Suprapubic skin (tissue), 4 donors: ENCODE data around the gene BGLAP. TPM values are rescaled to one million over a fixed set of nuclear protein-coding genes. Genes with fewer than 3 reads are reported as not detected.

Experiments used
- DNase-seq, 2 donors: peaks; one replicate each; pipeline ENCODE4 v3.0.0-alpha.2; 2019; ENCODE audit warnings: low spot score in 2 of 2
- H3K27ac ChIP-seq: fragments of 200-600 bp; sonication (generic); one replicate; pipeline ENCODE4 v1.5.1; 2019
- H3K27me3 ChIP-seq: fragments of 200-600 bp; sonication (generic); one replicate; pipeline ENCODE4 v1.5.1; 2019
- H3K36me3 ChIP-seq: fragments of 200-600 bp; sonication (generic); one replicate; pipeline ENCODE4 v1.5.1; 2019
- H3K4me1 ChIP-seq: fragments of 200-600 bp; sonication (generic); one replicate; pipeline ENCODE4 v1.5.1; 2019
- H3K4me3 ChIP-seq: fragments of 200-600 bp; sonication (generic); one replicate; pipeline ENCODE4 v1.5.1; 2019; ENCODE audit warnings: mild to moderate bottlenecking
- H3K9me3 ChIP-seq: fragments of 200-600 bp; sonication (generic); one replicate; pipeline ENCODE4 v1.5.1; 2019
- CTCF ChIP-seq, 2 donors: fragments of 200-600 bp in 1 of 2; fragments of 450-650 bp in 1 of 2; sonication (generic) in 1 of 2; IDR thresholded peaks; one replicate each; pipeline ENCODE4 v1.5.1; 2016 to 2019; ENCODE audit warnings: antibody characterized with exemption in 2 of 2, mild to moderate bottlenecking in 1 of 2, moderate library complexity in 1 of 2
- EP300 ChIP-seq: sonication (generic); formaldehyde crosslinking; IDR thresholded peaks from one replicate; pipeline ENCODE4 v1.6.1; 2017; ENCODE audit warnings: antibody characterized with exemption
- POLR2A ChIP-seq, 2 donors: fragments of 450-650 bp; IDR thresholded peaks; one replicate each; pipeline ENCODE4 v1.6.1; 2017; ENCODE audit warnings: antibody characterized with exemption in 2 of 2, mild to moderate bottlenecking in 2 of 2, moderate library complexity in 2 of 2
- POLR2AphosphoS5 ChIP-seq, 3 donors: sonication (generic); formaldehyde crosslinking; IDR thresholded peaks; one replicate each; pipeline ENCODE4 v1.6.1; 2017; ENCODE audit warnings: antibody characterized with exemption in 3 of 3
- WGBS: methylation state at CpG from one replicate; pipeline ENCODE4 v1.1.5; 2018; 5-methylcytosine and 5-hydroxymethylcytosine counted together
- total RNA-seq, 4 donors: library from RNA; depleted of rRNA; stranded (reverse); fragments of >200 nt; gene quantifications; one replicate each; pipeline ENCODE4 v1.1.0, GENCODE V29; 2016

Gene BGLAP
- 1 to 10 TPM in 2 of 4 donors, not detected in 2; 1.2 to 4.4 TPM for total RNA-seq

- no peak for TF ChIP-seq POLR2AphosphoS5 (IDR thresholded peaks at IDR 0.05)
- TF ChIP-seq EP300: no peak
- no peak for TF ChIP-seq CTCF (IDR thresholded peaks at IDR 0.05)
- no peak for TF ChIP-seq POLR2A (IDR thresholded peaks at IDR 0.05)
- no peak for DNase-seq
- Histone ChIP-seq H3K9me3 (no peaks in the 10 kb centered on the region), H3K27ac (no peak within 1 kb of the TSS), H3K4me1 (peaks cover 40% of the 10 kb centered on the region), H3K4me3 (no peak within 1 kb of the TSS), H3K27me3 (peaks cover 6% of the 10 kb centered on the region), H3K36me3 (peaks cover 34% of the 10 kb centered on the region)
- 70% methylated on average over 3 of the region's 14 CpGs for WGBS
Observed at GRCh38 chr1:156241926-156242325, at the start of gene BGLAP. BGLAP (plus strand) TSS chr1:156242184; CDS start chr1:156242232, 48 bp downstream.

GRCh38 chr1:156193208-156193487 lies 48.8 kb upstream of the BGLAP start:
- Histone ChIP-seq H3K27me3 (no peaks in the 10 kb centered on the region), H3K4me3 (peak overlapping the region; percentile 77), H3K4me1 (peaks cover 21% of the 10 kb centered on the region), H3K36me3 (no peaks in the 10 kb centered on the region), H3K27ac (peak overlapping the region; percentile 68), H3K9me3 (no peaks in the 10 kb centered on the region)
- WGBS: 78% methylated on average over 7 of the region's 7 CpGs
- no peak for DNase-seq
- TF ChIP-seq POLR2AphosphoS5 (IDR thresholded peaks at IDR 0.05) (no peak), EP300 (no peak), CTCF (IDR thresholded peaks at IDR 0.05) (no peak), POLR2A (IDR thresholded peaks at IDR 0.05) (no peak)

GRCh38 chr1:156193488-156194299 lies 48.3 kb upstream of the BGLAP start, which contains the start of gene SLC25A44:
SLC25A44 (plus strand) TSS chr1:156194104; CDS start chr1:156199848, 5,744 bp downstream.
- TF ChIP-seq POLR2A (IDR thresholded peaks at IDR 0.05): no peak
- TF ChIP-seq POLR2AphosphoS5 (IDR thresholded peaks at IDR 0.05): peak in 2 of 3 donors; percentile 49 to 91
- TF ChIP-seq CTCF (IDR thresholded peaks at IDR 0.05): peak; percentile 48 to 61
- no peak for TF ChIP-seq EP300
- Histone ChIP-seq H3K9me3 (no peaks in the 10 kb centered on the region), H3K27me3 (no peaks in the 10 kb centered on the region), H3K27ac (peak within 1 kb of the TSS; percentile 68), H3K36me3 (no peaks in the 10 kb centered on the region), H3K4me3 (peak within 1 kb of the TSS; percentile 77), H3K4me1 (peaks cover 21% of the 10 kb centered on the region)
- WGBS: 1% methylated on average over 55 of the region's 59 CpGs
- peak; percentile 98 for DNase-seq

GRCh38 chr1:156194300-156194652 lies 47.7 kb upstream of the BGLAP start:
- no peak for DNase-seq
- TF ChIP-seq POLR2AphosphoS5 (IDR thresholded peaks at IDR 0.05): no peak
- no peak for TF ChIP-seq EP300
- TF ChIP-seq POLR2A (IDR thresholded peaks at IDR 0.05): no peak
- no peak for TF ChIP-seq CTCF (IDR thresholded peaks at IDR 0.05)
- Histone ChIP-seq H3K4me3 (peak overlapping the region; percentile 77), H3K27ac (peak overlapping the region; percentile 38), H3K9me3 (no peaks in the 10 kb centered on the region), H3K36me3 (peaks cover 2% of the 10 kb centered on the region), H3K4me1 (peaks cover 21% of the 10 kb centered on the region), H3K27me3 (no peaks in the 10 kb centered on the region)
- 9% methylated on average over 13 of the region's 14 CpGs for WGBS

- Histone ChIP-seq H3K27me3 (no peaks in the 10 kb centered on the region), H3K9me3 (no peaks in the 10 kb centered on the region), H3K4me3 (no peak overlapping the region), H3K27ac (no peak overlapping the region), H3K36me3 (peaks cover 15% of the 10 kb centered on the region), H3K4me1 (peaks cover 24% of the 10 kb centered on the region)
- TF ChIP-seq CTCF (IDR thresholded peaks at IDR 0.05): no peak
- no peak for TF ChIP-seq POLR2AphosphoS5 (IDR thresholded peaks at IDR 0.05)
- no peak for TF ChIP-seq EP300
- no peak for TF ChIP-seq POLR2A (IDR thresholded peaks at IDR 0.05)
- WGBS: 71% methylated on average over 4 of the region's 4 CpGs
- DNase-seq: no peak
Observed at GRCh38 chr1:156195853-156196252, 46.1 kb upstream of the BGLAP start.
